ENCODE measurements around the gene TMEM151B. TPM values are rescaled to one million over a fixed set of nuclear protein-coding genes. Genes with fewer than 3 reads are reported as not detected.

The TMEM151B gene
- total and polyA plus RNA-seq, 2 of the 4 experiments (the other 2 are of a cell fraction) = not detected

DNA sequence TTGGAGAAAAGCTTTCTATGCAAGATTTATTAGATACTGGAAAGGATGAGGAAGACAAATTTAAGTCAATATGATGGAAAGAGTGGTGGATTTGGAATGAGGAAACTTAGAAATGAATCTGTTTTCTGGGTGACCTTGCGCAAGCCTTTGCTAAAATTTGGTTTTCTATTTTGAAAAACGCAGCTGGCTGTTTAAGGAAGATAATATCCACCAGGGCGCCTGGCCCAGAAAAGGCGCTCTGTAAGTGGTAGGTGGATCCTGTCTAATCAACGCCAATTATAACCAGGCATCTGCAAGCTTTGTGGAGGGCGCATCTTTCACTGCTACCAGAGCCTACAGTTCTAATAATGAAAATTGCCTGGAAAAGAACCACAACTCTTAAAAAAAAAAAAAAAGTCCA is 71.8 kb downstream of the TMEM151B start:
- dilution Hi-C loops (cut with HindIII; ENCODE audit: low sequenced_read_pairs, unreplicated experiment) (no loop called here), in situ Hi-C loops (cut with MboI; ENCODE audit: low sequenced_read_pairs) (no loop called here), intact Hi-C loops (cut with micrococcal nuclease) (no loop called here)
- Histone ChIP-seq H3K56ac (ENCODE audit: extremely low read depth, insufficient read depth, low read length) (no peak overlapping the region), H4K5ac (ENCODE audit: low read depth, low read length) (no peak overlapping the region), H3K79me1 (ENCODE audit: low read depth in 1 of 2, low read length in 2 of 2) (no peaks in the 10 kb centered on the region), H3K9me1 (ENCODE audit: insufficient read depth, low read length) (no peaks in the 10 kb centered on the region), H3K23ac (ENCODE audit: low read depth, low read length) (no peak overlapping the region), H2AK9ac (replicated peaks; ENCODE audit: low read depth, low read length, poor library complexity) (no peak overlapping the region), H2BK20ac (ENCODE audit: low read depth, low read length) (no peak overlapping the region), H3K4me3 (ENCODE audit: insufficient read depth, low read depth, low read length) (no peak overlapping the region), H3K4ac (ENCODE audit: low read depth, low read length) (no peak overlapping the region), H4K8ac (ENCODE audit: low read depth in 2 of 2, low read length in 2 of 2) (no peak overlapping the region), H3K9ac (ENCODE audit: low read depth, low read length) (no peak overlapping the region), H3K27ac (ENCODE audit: insufficient read depth, low read length) (no peak overlapping the region), H2AFZ (replicated peaks; ENCODE audit: low read length, poor library complexity) (no peak overlapping the region), H4K20me1 (ENCODE audit: insufficient read depth, low read length) (no peaks in the 10 kb centered on the region), H3K14ac (replicated peaks; ENCODE audit: low read depth, low read length) (no peak overlapping the region), H3K36me3 (ENCODE audit: control insufficient read depth, insufficient read depth, low read length) (no peaks in the 10 kb centered on the region), H3K27me3 (ENCODE audit: control insufficient read depth, insufficient read depth, low read length) (peaks cover 51% of the 10 kb centered on the region), H2BK15ac (ENCODE audit: low read depth, low read length) (no peak overlapping the region), H4K91ac (ENCODE audit: insufficient read depth, low read depth, low read length) (no peak overlapping the region), H3K18ac (ENCODE audit: low read depth, low read length) (no peak overlapping the region), H3K4me1 (ENCODE audit: control insufficient read depth, insufficient read depth, low read length) (no peaks in the 10 kb centered on the region), H2AK5ac (ENCODE audit: low read depth, low read length) (no peak overlapping the region), H2BK120ac (ENCODE audit: low read depth, low read length) (no peak overlapping the region), H3K9me3 (ENCODE audit: control insufficient read depth, insufficient read depth, low read length) (no peaks in the 10 kb centered on the region), H3K4me2 (ENCODE audit: low read depth, low read length) (no peak overlapping the region), H2BK5ac (ENCODE audit: low read depth, low read length, poor library complexity, severe bottlenecking) (no peak overlapping the region)
- ChIA-PET POLR2A (ENCODE audit: unreplicated experiment) (no interaction called here), CTCF (no interaction called here)
- DNase-seq = no peak
- BruUV-seq (replicated peaks) = no TSS peak
- 58% methylated on average over 2 of the region's 6 CpGs; no CpG with 5 or more reads in 1 of the 2 experiments for WGBS, 2 experiments (ENCODE audit: extremely low coverage in 2 of 2, insufficient read length in 1 of 2)
- no peak for TF ChIP-seq CHD1 (IDR thresholded peaks at IDR 0.05; ENCODE audit: low read depth, low read length)
- no peak for TF ChIP-seq RFX5 (IDR thresholded peaks at IDR 0.05; ENCODE audit: low read depth, low read length)
- TF ChIP-seq NFE2L2 (IDR thresholded peaks at IDR 0.05; ENCODE audit: low read depth, low read length) = no peak
- 0 out of 2 replicates have a peak, but pooled peaks have one; percentile 12 for TF ChIP-seq CEBPB (IDR thresholded peaks at IDR 0.05; ENCODE audit: low read depth, low read length)
- TF ChIP-seq POLR2A (IDR thresholded peaks at IDR 0.05; ENCODE audit: low read depth, low read length) = no peak
- no peak for TF ChIP-seq MAFK (IDR thresholded peaks at IDR 0.05; ENCODE audit: low read depth, low read length)
- no peak for TF ChIP-seq RCOR1 (IDR thresholded peaks at IDR 0.05; ENCODE audit: insufficient replicate concordance, low read length)
- no peak for ATAC-seq (ENCODE audit: low read depth)
